Choroid plexus epithelial cell (primary cell): ENCODE results near the gene TRAF6.

Experiments
- DNase-seq: peaks from one replicate; pipeline ENCODE4 v3.0.0-alpha.2; 2010; ENCODE audit warnings: low read depth
- H3K4me3 ChIP-seq: 2 replicates; pipeline ENCODE4 v1.5.1; 2011; ENCODE audit warnings: low read depth, mild to moderate bottlenecking, control low read depth, low read length, moderate library complexity
- CTCF ChIP-seq: conservative IDR thresholded peaks from 2 replicates; pipeline ENCODE4 v1.5.1; 2011; ENCODE audit warnings: low read depth, mild to moderate bottlenecking, control low read depth, inconsistent platforms, low read length, moderate library complexity

Gene TRAF6

GRCh38 chr11:36447947-36448346 is 62.1 kb downstream of the TRAF6 start:
- no peak for DNase-seq
- H3K4me3 ChIP-seq: no peak overlapping the region
- TF ChIP-seq CTCF: no peak

GRCh38 chr11:36447514-36447913 is 62.6 kb downstream of the TRAF6 start:
- no peak for DNase-seq
- no peak for TF ChIP-seq CTCF
- H3K4me3 ChIP-seq: no peak overlapping the region

GRCh38 chr11:36446135-36446534 is 63.9 kb downstream of the TRAF6 start:
- no peak for TF ChIP-seq CTCF
- H3K4me3 ChIP-seq: no peak overlapping the region
- DNase-seq: no peak

- no peak for DNase-seq
- no peak overlapping the region for H3K4me3 ChIP-seq
- TF ChIP-seq CTCF: no peak
Observed at GRCh38 chr11:36443661-36444060, 66.4 kb downstream of the TRAF6 start.

GRCh38 chr11:36441610-36442208 is 68.4 kb downstream of the TRAF6 start:
- H3K4me3 ChIP-seq: no peak overlapping the region
- no peak for TF ChIP-seq CTCF
- DNase-seq: no peak

- no peak for TF ChIP-seq CTCF
- DNase-seq: no peak
- H3K4me3 ChIP-seq: no peak overlapping the region
Observed at GRCh38 chr11:36438126-36438525, 71.9 kb downstream of the TRAF6 start.

GRCh38 chr11:36437413-36437812 is 72.7 kb downstream of the TRAF6 start:
- no peak overlapping the region for H3K4me3 ChIP-seq
- TF ChIP-seq CTCF: no peak
- no peak for DNase-seq
